ENCODE data around the gene HES5. TPM values are rescaled to one million over a fixed set of nuclear protein-coding genes. Genes with fewer than 3 reads are reported as not detected.

Gene HES5
- total RNA-seq, 1 experiment from 2014 or later = not detected

DNA sequence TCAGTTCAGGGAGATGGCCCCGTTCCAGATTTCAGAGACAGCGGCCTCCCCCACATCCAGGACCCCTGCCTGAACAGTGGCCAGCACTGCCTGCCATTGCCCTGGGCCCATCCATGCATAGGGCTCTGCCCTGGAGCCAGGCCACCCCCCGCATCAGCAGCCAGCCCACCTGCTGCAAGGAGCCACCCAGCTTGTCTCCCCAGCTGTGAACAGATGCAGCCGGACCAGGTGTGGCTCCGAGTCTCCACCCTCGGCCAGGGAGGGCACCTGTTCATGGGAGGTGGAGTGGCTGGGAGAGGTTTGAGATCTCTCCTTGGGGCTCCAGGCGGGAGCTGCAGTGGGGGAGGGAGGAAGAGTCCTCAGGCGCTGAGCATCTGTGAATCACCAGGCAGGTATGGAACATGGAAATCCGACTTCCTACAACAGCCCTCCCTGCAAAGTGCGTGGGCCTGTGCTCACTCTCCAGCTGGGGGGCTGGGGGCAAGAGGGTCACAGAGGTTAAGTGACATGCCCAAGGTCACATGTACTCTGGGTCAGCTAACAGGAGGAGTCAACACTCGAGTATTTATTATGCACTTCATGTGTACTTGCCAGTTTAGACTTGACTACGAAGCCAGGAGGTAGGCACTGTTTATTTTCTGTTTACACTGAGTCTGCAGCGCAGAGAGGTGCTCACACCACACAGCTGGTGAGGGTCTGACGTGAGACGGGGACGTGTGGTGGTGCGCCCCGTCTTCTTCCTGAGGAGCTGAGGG, 4.8 kb upstream of the HES5 start:
- Histone ChIP-seq H3K14ac (ENCODE audit: insufficient read depth, low read length) (no peak overlapping the region), H2BK5ac (ENCODE audit: insufficient read length, low read length) (no peak overlapping the region), H3K27me3 (ENCODE audit: insufficient read depth, low read length) (peaks cover 20% of the 10 kb centered on the region; the same call in 1 of the 2 replicates), H3K18ac (ENCODE audit: insufficient read length, low read depth, low read length) (no peak overlapping the region), H4K91ac (ENCODE audit: insufficient read length, low read depth, low read length) (no peak overlapping the region), H2AK5ac (ENCODE audit: insufficient read length, low read length) (no peak overlapping the region), H3K23ac (ENCODE audit: insufficient read length, low read depth, low read length) (no peak overlapping the region), H2BK12ac (ENCODE audit: insufficient read length, low read depth, low read length) (no peak overlapping the region), H4K5ac (ENCODE audit: insufficient read length, low read depth, low read length) (no peak overlapping the region), H4K20me1 (ENCODE audit: control insufficient read depth, insufficient read depth, insufficient read length) (peaks cover 3% of the 10 kb centered on the region), H3K9me3 (ENCODE audit: control insufficient read depth, low read depth, low read length) (no peaks in the 10 kb centered on the region), H3K79me1 (ENCODE audit: insufficient read depth, low read depth, low read length, poor library complexity, severe bottlenecking) (no peaks in the 10 kb centered on the region), H3K27ac (ENCODE audit: insufficient read length, low read depth, low read length) (no peak overlapping the region), H3K4ac (ENCODE audit: low read depth, low read length) (no peak overlapping the region), H2BK15ac (ENCODE audit: low read depth, low read length) (no peak overlapping the region), H3K56ac (ENCODE audit: insufficient read length, low read depth, low read length) (no peak overlapping the region), H2AFZ (ENCODE audit: low read length) (no peak overlapping the region), H2BK120ac (ENCODE audit: low read depth, low read length, poor library complexity, severe bottlenecking) (no peak overlapping the region), H3K4me1 (ENCODE audit: insufficient read depth, low read length) (no peaks in the 10 kb centered on the region), H3K4me2 (ENCODE audit: insufficient read depth, insufficient read length, low read length) (no peak overlapping the region), H3K23me2 (ENCODE audit: insufficient read length, low read depth, low read length, poor library complexity, severe bottlenecking) (no peaks in the 10 kb centered on the region), H3K79me2 (ENCODE audit: insufficient read depth, low read length) (no peaks in the 10 kb centered on the region), H2BK20ac (ENCODE audit: low read depth, low read length, poor library complexity, severe bottlenecking) (no peak overlapping the region), H4K8ac (replicated peaks; ENCODE audit: insufficient read length, low read depth, low read length) (no peak overlapping the region), H3K9ac (ENCODE audit: extremely low read depth, insufficient read length, low read length) (no peak overlapping the region), H3T11ph (ENCODE audit: low read length) (no peak overlapping the region)
- no CpG with 5 or more reads among the region's 18 CpGs for WGBS (ENCODE audit: extremely low coverage, insufficient read length, low lambda C conversion rate)
- peaks cover 10 to 22% of the 10 kb centered on the region in 2 experiments for H3K4me1 Mint-ChIP-seq
- DNase-seq = no peak
- H3K9me3 Mint-ChIP-seq = peaks cover 0 to 3% of the 10 kb centered on the region in 2 experiments; a peak in 2 of 5 replicates
- no peak overlapping the region for H3K27ac Mint-ChIP-seq
- peak overlapping the region in 1 of 2 experiments; percentile 41; a peak in 2 of 5 replicates for H3K4me3 Mint-ChIP-seq
- TF ChIP-seq, protein P1, sequence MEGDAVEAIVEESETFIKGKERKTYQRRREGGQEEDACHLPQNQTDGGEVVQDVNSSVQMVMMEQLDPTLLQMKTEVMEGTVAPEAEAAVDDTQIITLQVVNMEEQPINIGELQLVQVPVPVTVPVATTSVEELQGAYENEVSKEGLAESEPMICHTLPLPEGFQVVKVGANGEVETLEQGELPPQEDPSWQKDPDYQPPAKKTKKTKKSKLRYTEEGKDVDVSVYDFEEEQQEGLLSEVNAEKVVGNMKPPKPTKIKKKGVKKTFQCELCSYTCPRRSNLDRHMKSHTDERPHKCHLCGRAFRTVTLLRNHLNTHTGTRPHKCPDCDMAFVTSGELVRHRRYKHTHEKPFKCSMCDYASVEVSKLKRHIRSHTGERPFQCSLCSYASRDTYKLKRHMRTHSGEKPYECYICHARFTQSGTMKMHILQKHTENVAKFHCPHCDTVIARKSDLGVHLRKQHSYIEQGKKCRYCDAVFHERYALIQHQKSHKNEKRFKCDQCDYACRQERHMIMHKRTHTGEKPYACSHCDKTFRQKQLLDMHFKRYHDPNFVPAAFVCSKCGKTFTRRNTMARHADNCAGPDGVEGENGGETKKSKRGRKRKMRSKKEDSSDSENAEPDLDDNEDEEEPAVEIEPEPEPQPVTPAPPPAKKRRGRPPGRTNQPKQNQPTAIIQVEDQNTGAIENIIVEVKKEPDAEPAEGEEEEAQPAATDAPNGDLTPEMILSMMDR (conservative IDR thresholded peaks at IDR 0.05) = no peak
- H3K36me3 Mint-ChIP-seq (ENCODE audit: insufficient read depth in 1 of 3, low read depth in 3 of 3) = no peaks in the 10 kb centered on the region
- peaks cover 97% of the 10 kb centered on the region for H3K27me3 Mint-ChIP-seq (ENCODE audit: low read depth)
